ENCODE measurements around the gene USP48.

USP48 gene

DNA sequence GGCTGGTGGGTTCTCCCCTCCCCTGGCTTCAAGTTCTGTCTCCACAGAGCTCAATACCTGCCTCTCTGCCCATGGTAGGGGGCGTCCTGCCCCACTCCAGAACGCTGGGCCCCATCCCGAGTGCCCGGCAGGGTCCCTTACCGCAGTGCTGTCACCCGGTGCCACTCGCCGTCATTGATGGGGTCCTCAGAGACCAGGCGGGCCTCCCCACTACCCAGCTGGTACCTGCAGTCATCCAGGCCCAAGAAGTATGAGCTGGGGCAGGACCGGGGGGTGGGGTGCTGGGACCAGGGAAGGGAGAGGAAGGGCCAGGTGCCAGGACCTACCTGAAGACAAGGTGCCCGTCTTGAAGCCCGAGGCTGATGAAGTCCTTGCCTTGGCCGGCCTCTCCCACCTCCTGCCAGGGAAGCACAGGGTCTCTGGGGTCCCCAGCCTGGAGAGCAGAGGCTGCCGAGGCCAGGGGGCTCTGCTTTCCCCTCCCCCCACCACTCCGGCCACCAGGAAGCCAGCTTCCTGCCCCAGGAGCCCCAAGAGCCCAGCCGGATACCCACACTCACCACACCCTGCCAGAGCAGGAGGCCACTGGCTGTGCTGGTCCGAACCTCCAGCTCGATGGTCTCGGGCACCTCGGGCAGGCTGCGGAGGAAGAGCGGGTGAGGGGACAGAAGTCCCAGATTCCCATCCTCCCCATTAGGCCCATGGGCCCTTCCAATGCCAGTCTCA is 41.2 kb upstream of the USP48 start:
- no peak for DNase-seq (ENCODE audit: extremely low spot score)
- ChIA-PET CTCF (no interaction called here), POLR2A (interaction anchor here (0.5 kb wide), 1 partner anchor 40 kb away, joined by 3 read pairs; no protein-coding TSS in a partner anchor)
- TF ChIP-seq FOXA1 (IDR thresholded peaks at IDR 0.05) (no peak), ARNT (IDR thresholded peaks at IDR 0.05) (no peak), LEF1 (IDR thresholded peaks at IDR 0.05; ENCODE audit: borderline replicate concordance) (no peak), HDGF (IDR thresholded peaks at IDR 0.05; ENCODE audit: borderline replicate concordance) (no peak), ZNF384 (IDR thresholded peaks at IDR 0.05) (no peak)

DNA sequence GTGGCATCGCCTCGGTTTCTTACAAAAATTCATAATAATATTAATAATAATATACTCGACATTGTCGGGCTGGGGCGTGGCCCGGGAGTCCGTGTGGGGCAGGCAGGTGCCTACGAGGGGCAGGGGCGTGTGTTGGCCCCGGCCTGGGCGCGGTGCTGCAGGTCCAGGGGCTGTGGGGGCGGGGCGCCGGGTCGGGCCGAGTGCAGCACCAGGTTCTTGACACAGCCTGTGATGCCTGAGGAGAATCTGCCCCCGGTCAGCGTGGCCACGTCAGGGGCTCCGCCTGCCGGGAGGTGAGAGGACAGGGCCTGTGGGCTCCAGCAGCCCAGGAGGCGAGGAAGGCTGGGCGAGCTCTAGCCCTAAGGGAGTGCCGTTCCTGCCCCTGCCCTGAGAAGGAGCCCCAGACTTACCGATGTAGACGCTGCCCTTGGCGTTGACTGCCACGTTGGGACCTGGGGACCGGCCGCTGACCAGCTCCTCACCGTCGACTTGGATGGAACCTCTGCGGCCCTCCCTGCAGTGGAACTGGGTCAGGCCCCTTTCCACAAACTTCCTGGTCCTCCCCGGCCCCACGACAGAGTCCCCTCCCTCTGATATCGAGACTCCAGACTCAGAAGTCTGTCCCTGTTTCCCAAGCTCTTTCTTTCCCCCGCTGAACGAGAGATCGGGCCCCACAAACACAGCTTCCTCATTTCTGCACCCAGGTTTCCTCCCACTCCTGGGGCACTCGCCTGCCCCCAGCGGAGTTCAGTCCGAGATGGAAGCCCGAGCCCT is 40.4 kb upstream of the USP48 start:
- ChIA-PET POLR2A (no interaction called here), CTCF (no interaction called here)
- DNase-seq (ENCODE audit: extremely low spot score), result no peak
- TF ChIP-seq CTBP1 (IDR thresholded peaks at IDR 0.05; ENCODE audit: borderline replicate concordance), result no peak
- no peak for TF ChIP-seq ELF4 (IDR thresholded peaks at IDR 0.05)
- no peak for TF ChIP-seq LEF1 (IDR thresholded peaks at IDR 0.05; ENCODE audit: borderline replicate concordance)
- TF ChIP-seq ARNT (IDR thresholded peaks at IDR 0.05), result no peak
- no peak for TF ChIP-seq TARDBP (IDR thresholded peaks at IDR 0.05)
- TF ChIP-seq BHLHE40 (IDR thresholded peaks at IDR 0.05; ENCODE audit: borderline replicate concordance), result no peak
- TF ChIP-seq FOXA1 (IDR thresholded peaks at IDR 0.05), result no peak
- no peak for TF ChIP-seq SP1 (IDR thresholded peaks at IDR 0.05)
- TF ChIP-seq, protein P1, sequence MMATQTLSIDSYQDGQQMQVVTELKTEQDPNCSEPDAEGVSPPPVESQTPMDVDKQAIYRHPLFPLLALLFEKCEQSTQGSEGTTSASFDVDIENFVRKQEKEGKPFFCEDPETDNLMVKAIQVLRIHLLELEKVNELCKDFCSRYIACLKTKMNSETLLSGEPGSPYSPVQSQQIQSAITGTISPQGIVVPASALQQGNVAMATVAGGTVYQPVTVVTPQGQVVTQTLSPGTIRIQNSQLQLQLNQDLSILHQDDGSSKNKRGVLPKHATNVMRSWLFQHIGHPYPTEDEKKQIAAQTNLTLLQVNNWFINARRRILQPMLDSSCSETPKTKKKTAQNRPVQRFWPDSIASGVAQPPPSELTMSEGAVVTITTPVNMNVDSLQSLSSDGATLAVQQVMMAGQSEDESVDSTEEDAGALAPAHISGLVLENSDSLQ (IDR thresholded peaks at IDR 0.05), result no peak
- TF ChIP-seq HDGF (IDR thresholded peaks at IDR 0.05; ENCODE audit: borderline replicate concordance), result no peak
- TF ChIP-seq FOXK2 (IDR thresholded peaks at IDR 0.05), result no peak
- TF ChIP-seq SUZ12 (IDR thresholded peaks at IDR 0.05), result no peak
- no peak for TF ChIP-seq L3MBTL2 (conservative IDR thresholded peaks at IDR 0.05)
- no peak for TF ChIP-seq ZNF384 (IDR thresholded peaks at IDR 0.05)
- TF ChIP-seq FOXM1 (IDR thresholded peaks at IDR 0.05; ENCODE audit: borderline replicate concordance), result no peak
- TF ChIP-seq NFRKB (IDR thresholded peaks at IDR 0.05), result no peak

DNA sequence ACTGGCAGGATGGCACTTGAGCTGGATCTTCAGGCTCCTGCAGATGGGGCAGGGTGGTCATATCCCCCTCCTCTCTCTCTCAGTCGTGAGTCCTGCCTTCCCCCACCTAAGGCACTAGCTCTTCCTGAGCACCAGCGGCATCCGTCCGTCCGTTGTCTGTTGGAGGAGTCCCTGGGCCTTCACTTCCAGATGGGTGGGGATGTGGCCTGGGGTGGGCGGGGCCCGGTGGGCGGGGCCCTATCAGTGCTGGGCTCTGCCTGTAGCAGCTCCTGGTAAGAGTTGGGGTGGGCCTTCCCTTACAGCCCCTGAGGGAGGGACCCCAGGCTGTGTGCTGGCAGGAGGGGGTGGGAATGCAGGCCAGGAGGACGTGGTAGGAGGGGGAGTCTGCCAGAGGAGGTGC is 39.4 kb upstream of the USP48 start:
- ChIA-PET POLR2A (no interaction called here), CTCF (no interaction called here)
- peak; percentile 36 for DNase-seq (ENCODE audit: extremely low spot score)
- no peak for TF ChIP-seq LEF1 (IDR thresholded peaks at IDR 0.05; ENCODE audit: borderline replicate concordance)
- TF ChIP-seq SP1 (IDR thresholded peaks at IDR 0.05), result no peak
- no peak for TF ChIP-seq SUZ12 (IDR thresholded peaks at IDR 0.05)
- TF ChIP-seq TARDBP (IDR thresholded peaks at IDR 0.05), result no peak
- TF ChIP-seq FOXA1 (IDR thresholded peaks at IDR 0.05), result no peak
- TF ChIP-seq ZNF384 (IDR thresholded peaks at IDR 0.05), result no peak
- TF ChIP-seq ARNT (IDR thresholded peaks at IDR 0.05), result no peak
- no peak for TF ChIP-seq NFRKB (IDR thresholded peaks at IDR 0.05)
- no peak for TF ChIP-seq L3MBTL2 (conservative IDR thresholded peaks at IDR 0.05)
- no peak for TF ChIP-seq HDGF (IDR thresholded peaks at IDR 0.05; ENCODE audit: borderline replicate concordance)
- TF ChIP-seq, protein P1 (IDR thresholded peaks at IDR 0.05), result no peak
- no peak for TF ChIP-seq BHLHE40 (IDR thresholded peaks at IDR 0.05; ENCODE audit: borderline replicate concordance)
- no peak for TF ChIP-seq ELF4 (IDR thresholded peaks at IDR 0.05)
- no peak for TF ChIP-seq FOXK2 (IDR thresholded peaks at IDR 0.05)
- TF ChIP-seq CTBP1 (IDR thresholded peaks at IDR 0.05; ENCODE audit: borderline replicate concordance), result no peak
- no peak for TF ChIP-seq FOXM1 (IDR thresholded peaks at IDR 0.05; ENCODE audit: borderline replicate concordance)

DNA sequence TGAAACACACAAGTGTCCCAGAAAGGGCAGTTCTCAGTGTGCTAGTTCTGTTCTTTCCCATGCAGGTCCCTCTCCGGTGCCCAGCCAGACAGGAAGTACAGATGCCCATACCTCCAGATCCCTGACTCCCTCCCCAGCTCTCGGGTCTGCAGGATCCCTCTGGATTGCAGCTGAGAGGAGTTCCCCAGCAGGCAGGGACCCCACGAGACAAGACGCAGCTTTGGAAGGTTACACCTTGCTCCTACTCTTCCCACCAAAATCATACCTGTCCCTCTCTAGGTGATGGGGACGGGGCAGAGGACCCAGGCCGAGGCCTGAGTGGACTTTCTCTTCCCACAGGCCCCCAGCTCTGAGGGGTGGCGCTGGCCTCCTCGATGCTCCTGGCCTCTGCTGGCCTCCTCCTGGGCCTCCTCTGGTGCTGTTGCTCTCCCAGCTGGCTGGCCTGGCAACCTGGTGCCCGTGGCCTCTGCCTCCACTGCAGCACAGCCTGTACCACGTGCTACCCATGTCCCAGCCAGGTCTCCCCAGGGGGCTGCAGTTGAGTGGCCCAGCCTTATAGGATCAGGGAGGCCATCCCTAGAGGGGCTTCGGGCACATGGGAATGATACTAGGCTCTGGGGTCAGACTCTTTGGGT is 38.6 kb upstream of the USP48 start:
- ChIA-PET CTCF (no interaction called here), POLR2A (no interaction called here)
- DNase-seq (ENCODE audit: extremely low spot score), result no peak
- TF ChIP-seq CTBP1 (IDR thresholded peaks at IDR 0.05; ENCODE audit: borderline replicate concordance) (no peak), ZNF384 (IDR thresholded peaks at IDR 0.05) (no peak), FOXM1 (IDR thresholded peaks at IDR 0.05; ENCODE audit: borderline replicate concordance) (no peak), FOXK2 (IDR thresholded peaks at IDR 0.05) (no peak), BHLHE40 (IDR thresholded peaks at IDR 0.05; ENCODE audit: borderline replicate concordance) (no peak), FOXA1 (IDR thresholded peaks at IDR 0.05) (no peak), LEF1 (IDR thresholded peaks at IDR 0.05; ENCODE audit: borderline replicate concordance) (no peak), SP1 (IDR thresholded peaks at IDR 0.05) (no peak), NFRKB (IDR thresholded peaks at IDR 0.05) (no peak), ARNT (IDR thresholded peaks at IDR 0.05) (no peak)

DNA sequence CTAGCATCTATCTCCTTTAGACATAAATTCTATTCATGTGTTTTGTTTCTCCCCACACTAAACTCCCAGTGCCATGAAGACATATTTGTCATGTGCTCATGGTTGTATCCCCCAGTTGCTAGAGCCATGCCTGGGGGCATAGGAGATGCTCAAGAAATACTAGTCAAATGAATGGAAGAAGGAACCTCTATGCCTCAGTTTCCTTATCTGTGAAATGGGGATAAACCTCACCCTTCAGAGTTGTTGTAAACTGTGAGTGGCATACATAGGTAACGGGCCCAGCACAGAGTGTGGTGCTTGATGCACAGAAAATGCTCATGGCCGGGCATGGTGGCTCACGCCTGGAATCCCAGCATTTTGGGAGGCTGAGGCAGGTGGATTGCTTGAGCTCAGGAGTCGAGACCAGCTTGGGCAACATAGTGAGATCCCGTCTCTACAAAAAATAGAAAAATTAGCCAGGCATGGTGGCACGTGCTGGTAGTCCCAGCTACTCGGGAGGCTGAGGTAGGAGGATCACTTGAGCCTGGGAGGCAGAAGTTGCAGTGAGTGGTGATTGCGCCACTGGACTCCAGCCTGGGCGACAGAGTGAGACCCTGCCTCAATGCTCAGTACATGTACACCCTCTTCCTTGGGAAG is 37.8 kb upstream of the USP48 start:
- CTCF ChIA-PET, result no interaction called here
- no peak for TF ChIP-seq SP1 (IDR thresholded peaks at IDR 0.05)
- TF ChIP-seq FOXK2 (IDR thresholded peaks at IDR 0.05), result no peak
- POLR2A ChIA-PET, result no interaction called here
- DNase-seq (ENCODE audit: extremely low spot score), result no peak

DNA sequence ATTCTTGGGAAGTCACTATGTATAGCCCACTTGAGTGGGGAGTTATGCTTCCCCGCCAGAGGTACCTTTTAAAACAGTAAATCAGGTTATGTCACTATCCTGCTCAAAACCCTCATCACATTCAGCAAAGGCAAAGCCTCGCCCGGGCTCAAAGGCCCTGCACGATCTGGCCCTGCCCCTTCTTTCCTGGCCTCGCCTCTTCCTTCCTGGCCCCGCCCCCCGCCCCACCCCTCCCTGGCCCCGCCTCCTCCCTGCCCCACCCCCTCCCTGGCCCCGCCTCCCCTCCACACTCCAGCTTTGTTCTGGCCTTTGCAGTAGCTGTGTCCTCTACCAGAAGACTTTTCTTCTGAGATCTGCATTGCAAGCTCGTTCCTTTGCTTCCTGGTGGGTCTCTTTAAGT is 35.7 kb upstream of the USP48 start:
- CTCF ChIA-PET, result no interaction called here
- peak; percentile 97 for DNase-seq (ENCODE audit: extremely low spot score)
- TF ChIP-seq NFRKB (IDR thresholded peaks at IDR 0.05) (no peak), FOXA1 (IDR thresholded peaks at IDR 0.05) (no peak), FOXM1 (IDR thresholded peaks at IDR 0.05; ENCODE audit: borderline replicate concordance) (no peak), ZNF384 (IDR thresholded peaks at IDR 0.05) (no peak), SUZ12 (IDR thresholded peaks at IDR 0.05) (no peak), ARNT (IDR thresholded peaks at IDR 0.05) (no peak), SP1 (IDR thresholded peaks at IDR 0.05) (no peak), TARDBP (IDR thresholded peaks at IDR 0.05) (no peak), HDGF (IDR thresholded peaks at IDR 0.05; ENCODE audit: borderline replicate concordance) (no peak), ELF4 (IDR thresholded peaks at IDR 0.05) (no peak), L3MBTL2 (conservative IDR thresholded peaks at IDR 0.05) (no peak), LEF1 (IDR thresholded peaks at IDR 0.05; ENCODE audit: borderline replicate concordance) (no peak), BHLHE40 (IDR thresholded peaks at IDR 0.05; ENCODE audit: borderline replicate concordance) (no peak), CTBP1 (IDR thresholded peaks at IDR 0.05; ENCODE audit: borderline replicate concordance) (no peak), FOXK2 (IDR thresholded peaks at IDR 0.05) (no peak)
- TF ChIP-seq, protein P1 (IDR thresholded peaks at IDR 0.05), result no peak
- POLR2A ChIA-PET, result no interaction called here
